ENCODE data around the gene NLRC5. TPM values are rescaled to one million over a fixed set of nuclear protein-coding genes. Genes with fewer than 3 reads are reported as not detected.
"Not testable (repeated sequence)": the region's sequence is repeated elsewhere in the genome, so short reads cannot be mapped to it uniquely, and the experiment has no call there.

The NLRC5 gene
- total RNA-seq, 1 donor from 2014 or later = 6.4 TPM

DNA sequence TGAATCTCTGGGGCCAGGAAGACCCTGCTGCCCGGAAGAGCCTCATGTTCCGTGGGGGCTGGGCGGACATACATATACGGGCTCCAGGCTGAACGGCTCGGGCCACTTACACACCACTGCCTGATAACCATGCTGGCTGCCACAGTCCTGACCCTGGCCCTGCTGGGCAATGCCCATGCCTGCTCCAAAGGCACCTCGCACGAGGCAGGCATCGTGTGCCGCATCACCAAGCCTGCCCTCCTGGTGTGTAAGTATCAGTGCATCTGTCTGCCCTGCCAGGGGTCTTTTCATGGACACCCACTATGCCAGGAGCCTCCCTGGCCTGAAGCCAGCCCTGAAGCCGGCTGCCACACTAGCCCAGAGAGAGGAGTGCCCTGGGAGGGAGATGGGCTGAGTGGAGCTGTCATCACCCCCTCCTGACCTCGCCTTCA is 27.5 kb upstream of the NLRC5 start, which contains the start of gene CETP:
Gene CETP, plus strand, starts transcription at position 100 of the 431 bp plus-strand sequence. Its CDS starts 30 bp downstream, at position 130.
- ATAC-seq = peak; percentile 32
- DNase-seq (ENCODE audit: low spot score) = no peak

DNA sequence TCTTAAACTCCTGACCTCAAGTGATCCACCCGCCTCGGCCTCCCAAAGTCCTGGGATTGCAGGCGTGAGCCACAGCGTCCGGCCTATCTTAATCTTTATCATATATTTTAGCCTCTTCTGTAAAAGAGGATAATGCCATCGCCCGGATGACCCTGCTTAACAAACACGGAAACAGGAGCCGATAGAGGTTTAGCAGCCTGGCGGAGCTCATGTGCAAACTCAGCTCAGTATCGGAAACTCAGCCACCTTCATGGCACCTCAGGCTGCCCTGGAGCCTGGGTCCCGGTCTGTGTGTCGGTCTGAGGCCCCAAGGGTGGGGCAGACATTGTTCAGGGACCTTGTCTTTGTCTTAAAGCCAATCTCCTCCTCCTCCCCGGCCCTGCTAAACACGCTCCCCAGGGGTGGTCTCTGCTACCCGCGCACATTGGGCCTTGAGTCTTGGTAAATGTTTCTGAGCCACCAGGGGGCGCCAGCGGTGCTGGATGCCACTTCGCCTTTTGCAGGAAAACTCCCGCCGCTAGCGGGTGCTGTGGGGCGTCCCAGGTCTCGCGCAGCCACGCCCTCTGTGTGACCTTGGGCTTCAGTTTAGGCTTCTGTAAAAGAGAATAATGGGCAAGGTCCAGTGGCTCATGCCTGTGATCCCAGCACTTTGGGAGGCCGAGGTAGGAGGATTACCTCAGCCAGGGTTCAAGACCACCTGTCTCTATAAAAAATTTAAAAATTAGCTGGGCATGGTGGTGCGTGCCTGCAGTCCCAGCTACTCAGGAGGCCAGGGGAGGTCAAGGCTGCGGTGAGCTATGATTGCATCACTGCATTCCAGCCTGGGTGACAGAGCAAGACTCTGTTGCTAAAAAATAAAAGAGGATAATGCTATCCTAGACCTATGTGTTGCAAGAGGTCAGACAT is 24.9 kb upstream of the NLRC5 start:
- DNase-seq (ENCODE audit: low spot score) = peak; percentile 74

DNA sequence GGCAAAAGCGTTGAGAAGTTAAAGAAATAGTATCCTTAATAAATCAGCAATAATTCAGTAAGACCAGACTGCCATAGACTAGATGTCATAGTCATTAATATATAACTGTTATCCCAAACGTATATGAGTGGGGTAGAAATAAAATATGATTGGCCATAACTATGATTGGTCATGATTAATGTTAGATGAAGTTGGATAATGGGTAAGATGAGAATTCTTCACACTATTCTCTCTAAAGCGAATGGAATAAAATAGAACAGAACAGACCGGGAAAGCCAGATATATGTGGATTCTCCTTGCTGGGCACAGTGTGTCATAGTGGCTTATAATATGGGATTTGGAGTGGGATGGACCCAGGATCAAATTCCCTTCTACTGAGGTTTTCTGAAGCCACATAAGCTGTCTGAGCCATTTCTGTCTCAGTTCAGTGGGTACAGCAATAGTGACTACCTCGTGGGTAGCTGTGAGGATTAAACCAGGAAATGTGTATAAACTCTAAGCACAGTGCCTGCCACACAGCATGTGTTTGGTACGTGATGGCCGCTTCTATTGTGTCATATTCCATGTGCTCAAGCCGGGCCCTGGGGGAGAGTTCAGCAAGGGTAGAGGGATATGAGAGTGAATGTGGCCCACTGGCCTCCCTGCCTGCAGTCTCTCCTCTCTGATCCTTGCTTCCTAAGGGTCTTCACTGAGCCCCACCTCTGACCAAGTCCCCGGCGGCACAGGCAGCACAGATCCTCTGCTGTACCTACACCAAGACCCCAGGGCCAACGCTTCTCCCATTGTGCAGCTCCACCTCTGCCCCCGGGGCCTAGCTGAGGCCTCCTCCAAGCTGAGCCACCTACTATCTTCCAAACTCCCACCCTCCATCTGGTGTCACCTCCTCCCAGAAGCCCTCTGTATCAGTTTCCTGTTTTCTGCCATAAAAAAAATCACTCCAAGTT is 23.9 kb upstream of the NLRC5 start:
- ATAC-seq (no peak), DNase-seq (ENCODE audit: low spot score) (no peak)

More for the DNA sequence above, 24.9 kb upstream of the NLRC5 start:
- peak; percentile 56 for ATAC-seq

DNA sequence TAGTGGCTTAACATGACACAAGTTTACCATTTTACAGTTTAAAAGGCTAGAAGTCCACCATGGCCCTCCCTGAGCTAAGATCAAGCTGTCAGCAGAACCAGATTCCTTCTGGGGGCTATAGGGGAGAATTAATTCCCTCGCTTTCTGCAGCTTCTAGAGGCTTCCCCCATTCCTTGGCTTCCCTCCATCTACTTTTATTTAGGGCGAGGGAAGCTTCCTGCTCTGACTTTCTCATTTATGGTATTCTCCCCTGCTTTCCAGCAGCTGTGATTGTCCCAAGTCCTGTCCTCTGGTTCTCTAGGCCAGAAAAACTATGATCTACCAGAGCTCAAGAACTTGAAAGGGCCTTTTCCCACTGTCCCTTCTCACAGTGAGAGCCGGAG is 23.3 kb upstream of the NLRC5 start:
- ATAC-seq (no peak), DNase-seq (ENCODE audit: low spot score) (no peak)

DNA sequence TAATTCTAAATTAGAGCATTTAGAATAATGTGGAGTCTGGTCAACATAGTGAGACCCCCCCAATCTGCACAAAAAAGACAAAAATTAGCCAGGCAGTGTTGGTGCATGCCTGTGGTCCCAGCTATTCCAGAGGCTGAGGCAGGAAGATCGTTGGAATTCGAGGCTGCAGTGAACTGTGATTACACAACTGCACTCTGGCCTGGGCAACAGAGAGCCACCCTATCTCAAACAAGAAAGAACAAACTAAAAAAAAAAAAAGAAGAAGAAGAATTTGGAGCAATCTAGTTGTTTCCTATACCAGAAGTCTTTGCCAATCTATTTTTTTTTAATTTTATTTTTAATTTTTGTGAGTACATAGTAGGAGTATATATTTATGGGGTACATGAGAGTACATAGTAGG is 21.6 kb upstream of the NLRC5 start:
- DNase-seq (ENCODE audit: low spot score) (peak; percentile 73), ATAC-seq (peak; percentile 80)

DNA sequence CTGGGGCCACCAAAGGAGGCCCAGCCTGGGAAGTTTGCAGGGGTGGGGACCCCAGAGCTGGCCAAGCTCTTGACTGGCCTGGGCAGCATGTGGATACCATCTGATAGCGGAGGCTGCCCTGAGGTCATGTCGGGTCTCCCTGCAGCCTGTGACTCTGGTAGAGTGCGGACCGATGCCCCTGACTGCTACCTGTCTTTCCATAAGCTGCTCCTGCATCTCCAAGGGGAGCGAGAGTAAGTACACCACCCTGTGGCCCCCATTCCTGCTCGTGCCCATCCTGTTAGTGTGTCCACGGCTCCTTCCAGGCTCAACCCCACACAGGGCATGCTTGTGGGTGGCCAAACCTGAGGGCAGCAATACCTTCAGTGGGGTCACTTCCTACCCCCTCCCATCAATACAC is 19.6 kb upstream of the NLRC5 start:
- ATAC-seq = no peak

DNA sequence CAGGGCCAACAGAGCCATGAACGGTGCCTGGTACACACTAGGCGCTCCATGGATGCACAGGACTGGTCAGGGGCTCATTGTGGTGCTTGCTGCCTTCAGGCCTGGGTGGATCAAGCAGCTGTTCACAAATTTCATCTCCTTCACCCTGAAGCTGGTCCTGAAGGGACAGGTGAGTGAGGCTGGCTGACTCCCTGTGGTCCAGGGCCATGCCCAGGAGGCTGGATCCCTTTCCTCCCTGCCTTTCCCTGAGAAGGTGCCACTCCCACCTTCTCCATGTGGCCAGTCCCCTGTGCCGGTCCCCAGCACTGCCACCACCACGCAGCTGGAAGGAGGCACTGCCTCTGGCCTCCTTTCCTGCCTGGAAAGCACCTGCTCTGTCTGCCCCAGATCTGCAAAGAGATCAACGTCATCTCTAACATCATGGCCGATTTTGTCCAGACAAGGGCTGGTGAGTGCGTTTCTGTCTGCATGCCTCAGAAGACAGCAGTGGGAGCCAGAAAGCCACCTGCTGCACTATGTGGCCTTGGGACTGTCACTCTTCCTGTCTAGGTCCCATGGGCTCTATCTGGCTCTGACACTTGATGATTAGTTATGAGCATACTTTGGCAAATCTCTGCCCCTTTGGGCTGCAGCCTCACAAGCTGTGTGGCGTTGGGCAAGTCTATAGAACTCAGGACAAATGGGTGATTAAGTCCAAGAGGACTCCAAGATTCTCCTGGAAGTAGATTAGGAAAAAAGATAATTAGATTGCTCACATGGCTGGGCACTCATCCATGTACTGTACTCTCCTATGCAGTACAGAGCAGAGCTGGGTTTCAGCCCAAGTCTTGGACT is 18.2 kb upstream of the NLRC5 start:
- no peak for DNase-seq (ENCODE audit: low spot score)
- ATAC-seq = peak; percentile 14

More for the DNA sequence above, 19.6 kb upstream of the NLRC5 start:
- DNase-seq (ENCODE audit: low spot score) = no peak

DNA sequence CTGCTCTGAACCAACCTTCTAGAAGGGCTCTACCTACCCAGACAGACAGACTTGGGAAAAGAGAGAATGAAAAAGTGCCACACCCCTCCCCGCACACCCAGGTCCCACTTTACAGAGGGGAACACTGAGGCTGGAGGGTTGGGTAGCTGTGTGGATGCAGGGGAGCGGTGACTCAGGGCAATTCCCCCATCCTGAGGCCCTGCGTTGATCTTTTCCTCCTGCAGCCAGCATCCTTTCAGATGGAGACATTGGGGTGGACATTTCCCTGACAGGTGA is 17.7 kb upstream of the NLRC5 start:
- ATAC-seq = no peak
- DNase-seq (ENCODE audit: low spot score) = no peak

DNA sequence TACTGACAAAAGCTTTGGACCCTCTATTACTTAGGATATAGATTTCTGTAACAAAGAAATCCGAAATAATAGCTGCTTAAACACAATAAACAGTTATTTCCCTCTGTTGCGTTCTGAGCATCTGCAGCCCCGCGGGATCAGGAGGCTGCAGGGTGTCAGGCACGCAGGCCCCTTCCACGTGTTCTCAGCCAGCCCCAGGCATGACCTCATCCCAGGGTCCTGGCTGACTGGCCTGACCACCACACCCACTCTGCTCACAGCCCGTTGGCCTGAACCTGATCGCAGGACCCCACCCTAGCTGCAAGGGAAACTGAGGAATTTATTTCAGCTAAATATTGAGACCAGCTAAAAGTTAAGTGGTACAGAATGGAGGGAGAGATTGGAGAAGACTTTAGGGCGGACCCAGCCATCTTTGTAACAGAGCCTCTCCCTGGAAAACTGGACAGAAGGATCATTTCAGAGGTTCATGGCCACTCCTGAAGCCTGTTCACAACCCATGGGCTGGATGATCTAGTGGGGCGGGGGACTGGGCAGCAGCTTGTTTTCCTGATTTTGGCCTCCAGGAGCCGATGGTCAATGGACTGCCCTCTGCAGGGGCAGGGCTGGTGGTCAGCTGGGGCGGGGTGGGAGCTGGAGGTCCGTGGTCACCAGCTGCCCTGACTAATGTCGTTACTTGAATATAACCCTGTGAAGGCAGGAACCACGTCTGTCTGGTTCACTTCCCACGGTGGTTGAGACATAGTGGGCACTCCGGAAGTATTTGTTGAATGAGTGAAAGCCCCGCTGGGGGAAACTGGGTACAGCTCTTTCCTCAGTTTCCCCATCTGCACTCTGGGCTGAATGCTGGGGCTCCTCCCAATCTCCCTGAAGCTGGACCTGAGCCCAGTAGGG is 16.7 kb upstream of the NLRC5 start:
- DNase-seq (ENCODE audit: low spot score) = no peak
- ATAC-seq = no peak

DNA sequence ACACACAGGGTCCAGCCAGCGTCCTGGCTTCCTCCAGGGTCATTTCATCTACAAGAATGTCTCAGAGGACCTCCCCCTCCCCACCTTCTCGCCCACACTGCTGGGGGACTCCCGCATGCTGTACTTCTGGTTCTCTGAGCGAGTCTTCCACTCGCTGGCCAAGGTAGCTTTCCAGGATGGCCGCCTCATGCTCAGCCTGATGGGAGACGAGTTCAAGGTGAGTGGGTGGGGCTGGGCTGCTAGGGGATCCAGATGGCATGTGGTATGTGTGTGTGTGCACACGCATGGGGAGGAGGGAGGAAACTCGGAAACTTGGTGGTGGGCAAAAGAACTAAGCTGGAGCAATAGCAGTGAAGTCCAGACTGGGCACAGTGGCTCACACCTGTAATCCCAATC is 16.1 kb upstream of the NLRC5 start:
- DNase-seq (ENCODE audit: low spot score) = no peak
- ATAC-seq = no peak

DNA sequence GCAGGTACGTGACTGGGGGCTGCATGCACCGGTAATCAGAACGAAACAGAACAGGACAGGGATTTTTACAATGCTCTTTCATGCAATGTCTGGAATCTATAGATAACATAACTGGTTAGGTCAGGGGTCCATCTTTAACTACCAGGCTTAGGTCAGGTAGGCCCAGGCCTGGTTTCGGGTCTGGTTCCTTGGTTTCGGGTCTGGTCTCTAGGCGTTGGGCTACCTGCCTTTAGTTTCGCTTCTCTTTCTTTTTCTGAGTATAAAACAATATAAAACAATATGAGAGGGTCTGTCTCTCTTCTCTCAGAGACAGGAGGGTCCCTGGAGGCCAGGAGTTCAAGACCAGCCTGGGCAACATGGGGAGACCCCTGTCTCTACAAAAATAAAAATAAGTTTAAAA is 15.5 kb upstream of the NLRC5 start:
- not testable (repeated sequence) for ATAC-seq

DNA sequence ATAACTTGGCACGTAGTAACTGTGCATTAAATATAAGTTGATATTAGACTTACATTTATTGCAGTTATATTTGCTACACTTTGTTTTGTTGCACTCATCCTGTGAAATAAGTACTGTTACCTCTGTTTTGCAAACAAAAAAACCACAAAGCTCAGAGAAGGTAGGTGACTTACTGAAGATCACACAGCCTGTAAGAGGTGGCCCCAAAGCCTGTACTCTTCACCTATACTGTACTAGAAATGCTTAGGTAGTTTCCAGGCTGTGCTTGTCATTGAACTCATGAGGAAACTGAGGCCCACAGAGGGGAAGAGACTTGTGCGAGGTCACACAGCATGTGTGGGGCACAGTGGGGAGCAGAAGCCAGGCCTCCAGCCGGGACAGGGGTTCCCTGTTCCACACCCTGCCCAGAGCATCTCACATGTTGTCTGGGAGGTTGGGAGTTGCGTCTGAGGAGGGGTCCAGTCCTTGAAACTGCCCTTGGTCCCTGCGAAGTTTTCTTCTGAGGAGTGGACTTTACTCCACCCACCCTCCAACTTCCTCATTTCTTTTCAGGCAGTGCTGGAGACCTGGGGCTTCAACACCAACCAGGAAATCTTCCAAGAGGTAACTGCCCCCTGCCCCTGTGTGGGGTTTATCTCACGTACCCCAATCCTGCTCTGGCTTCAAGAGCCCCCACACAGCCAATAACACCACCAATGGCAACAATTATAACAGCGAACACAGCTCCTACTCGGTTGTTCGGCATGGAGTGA is 14.6 kb upstream of the NLRC5 start:
- ATAC-seq (no peak), DNase-seq (ENCODE audit: low spot score) (no peak)

More for the DNA sequence above, 15.5 kb upstream of the NLRC5 start:
- DNase-seq (ENCODE audit: low spot score) = not testable (repeated sequence)

DNA sequence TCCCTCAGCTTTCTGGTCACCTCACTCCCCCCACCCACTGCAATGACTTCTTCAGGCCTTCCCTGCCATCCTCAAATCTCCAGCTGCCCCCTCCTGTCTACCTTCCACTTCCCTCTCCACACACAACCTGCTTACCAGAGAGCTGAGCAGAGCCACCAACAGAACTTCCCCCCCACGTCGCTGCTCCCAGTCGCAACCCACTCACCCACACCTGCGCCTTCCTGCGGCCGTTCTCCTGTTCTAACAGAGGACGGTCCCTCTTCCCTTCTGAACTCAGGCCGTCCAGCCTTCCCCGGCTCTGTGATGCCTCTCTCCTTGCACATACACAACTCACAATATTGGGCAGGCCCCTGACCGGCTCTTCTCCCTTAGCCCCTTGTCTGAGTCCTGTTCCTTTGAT is 13.6 kb upstream of the NLRC5 start:
- ATAC-seq (no peak), DNase-seq (ENCODE audit: low spot score) (no peak)

DNA sequence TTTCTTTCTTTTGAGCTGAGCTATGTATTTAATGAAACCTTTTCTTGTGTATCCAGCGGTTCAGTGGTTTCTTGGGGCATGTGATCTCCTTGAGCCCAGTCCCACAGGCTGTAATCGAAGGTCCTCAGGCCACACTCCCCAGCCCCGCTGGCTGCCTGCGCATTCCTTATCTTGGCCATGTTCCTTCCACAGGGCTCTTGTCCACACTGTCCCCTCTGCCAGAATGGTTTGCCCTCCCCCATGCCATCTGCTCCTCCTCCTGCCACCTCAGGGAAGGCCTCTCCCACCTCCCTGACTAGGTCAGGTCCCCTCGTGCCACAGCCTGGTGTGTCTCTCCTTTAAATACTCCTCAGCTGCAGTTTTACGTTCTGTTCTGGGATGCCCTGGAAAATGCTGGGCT is 12.1 kb upstream of the NLRC5 start:
- ATAC-seq (no peak), DNase-seq (ENCODE audit: low spot score) (no peak)

DNA sequence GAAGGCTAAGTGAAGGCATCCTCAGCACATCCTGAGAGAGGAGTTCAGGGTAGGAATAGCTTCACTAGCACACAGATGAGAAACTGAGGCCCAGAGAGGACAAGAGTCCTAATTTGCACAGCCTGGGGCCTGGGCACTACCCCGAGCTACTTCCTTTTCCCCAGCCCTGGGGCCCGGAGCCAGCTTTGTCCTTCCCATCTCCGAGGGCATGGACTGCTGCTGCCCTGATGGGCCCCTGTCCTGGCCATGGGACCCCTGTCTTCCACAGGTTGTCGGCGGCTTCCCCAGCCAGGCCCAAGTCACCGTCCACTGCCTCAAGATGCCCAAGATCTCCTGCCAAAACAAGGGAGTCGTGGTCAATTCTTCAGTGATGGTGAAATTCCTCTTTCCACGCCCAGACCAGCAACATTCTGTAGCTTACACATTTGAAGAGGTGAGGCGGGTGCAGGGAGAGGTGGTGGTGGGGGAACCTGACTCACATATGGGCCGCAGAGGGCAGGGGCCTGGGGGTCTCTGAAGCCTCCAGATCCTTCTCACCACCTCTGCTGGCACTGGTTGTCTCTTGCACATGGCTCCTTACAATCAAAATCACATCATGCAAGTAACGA is 11.4 kb upstream of the NLRC5 start:
- DNase-seq (ENCODE audit: low spot score) = no peak
- ATAC-seq = no peak

DNA sequence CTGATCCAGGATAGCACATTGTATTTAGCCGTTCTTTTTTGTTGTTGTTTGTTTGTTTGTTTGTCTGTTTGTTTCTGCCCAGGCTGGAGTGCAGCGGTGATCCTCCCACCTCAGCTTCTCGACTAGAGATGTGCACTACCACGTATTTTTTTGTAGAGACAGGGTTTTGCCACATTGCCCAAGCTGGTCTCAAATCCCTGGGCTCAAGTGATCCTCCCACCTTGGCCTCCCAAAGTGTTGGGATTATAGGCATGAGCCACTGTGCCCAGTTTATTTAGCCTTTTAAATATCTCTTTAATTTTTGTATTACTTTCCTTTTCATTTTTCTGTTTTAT is 9.2 kb upstream of the NLRC5 start:
- DNase-seq (ENCODE audit: low spot score) (no peak), ATAC-seq (no peak)

DNA sequence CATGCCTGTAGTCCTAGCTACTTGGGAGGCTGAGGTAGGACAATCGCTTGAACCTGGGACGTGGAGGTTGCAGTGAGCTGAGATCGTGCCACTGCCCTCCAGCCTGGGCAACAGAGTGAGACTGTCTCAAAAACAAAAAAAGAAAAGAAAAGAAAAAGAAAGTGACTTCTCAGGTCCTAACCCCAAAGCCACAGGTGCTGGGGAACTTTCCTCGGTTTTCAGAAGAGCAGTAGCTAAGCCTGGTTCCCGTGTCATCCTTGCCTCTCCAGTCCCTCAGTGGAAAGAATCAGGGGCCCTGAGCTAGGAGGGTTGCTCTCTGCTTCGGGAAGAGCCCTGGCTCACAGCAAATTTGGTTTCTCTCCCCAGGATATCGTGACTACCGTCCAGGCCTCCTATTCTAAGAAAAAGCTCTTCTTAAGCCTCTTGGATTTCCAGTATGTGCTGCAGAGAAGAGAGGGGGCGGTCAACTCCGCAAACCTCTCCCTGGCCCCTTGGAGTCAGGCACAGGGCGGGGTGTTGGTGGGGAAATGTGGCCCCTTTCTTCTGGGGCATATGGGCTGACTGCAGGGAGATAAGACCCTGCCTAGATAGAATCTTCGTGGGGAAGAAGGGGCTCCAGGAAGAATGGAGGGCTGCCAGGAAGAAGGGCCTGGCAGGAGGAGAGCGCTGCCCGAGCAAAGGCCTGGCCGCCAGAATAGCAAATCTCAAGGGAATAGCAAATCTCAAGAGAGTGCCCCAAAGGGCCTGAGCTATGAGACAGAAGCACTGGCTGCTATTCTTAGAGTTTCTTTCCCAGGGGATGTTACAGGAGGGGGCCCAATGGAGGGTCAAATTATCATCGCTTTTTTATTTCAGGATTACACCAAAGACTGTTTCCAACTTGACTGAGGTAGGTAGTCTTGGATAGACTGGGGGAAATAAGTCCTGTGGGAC is 8.3 kb upstream of the NLRC5 start:
- DNase-seq (ENCODE audit: low spot score) (no peak), ATAC-seq (no peak)

All from left lobe of liver (tissue), 2 donors.